HL-60 (cell line): ENCODE data around the gene ARL8A.
"Not testable (repeated sequence)": the region's sequence is repeated elsewhere in the genome, so short reads cannot be mapped to it uniquely, and the experiment has no call there.

Source experiments
- POLR2AphosphoS5 ChIP-seq: IDR thresholded peaks from 2 replicates; pipeline ENCODE4 v1.6.1; 2012; ENCODE audit warnings: low read depth
- TF ChIP-seq, protein P1 (sequence below): IDR thresholded peaks from one replicate; pipeline ENCODE4 v1.5.1; 2011; ENCODE audit warnings: low read length, control low read depth, inconsistent platforms; ENCODE audit not compliant: insufficient read depth
- TF ChIP-seq, protein P2 (sequence below): IDR thresholded peaks from 2 replicates; pipeline ENCODE4 v1.6.1; 2012; ENCODE audit warnings: low read depth; ENCODE audit not compliant: insufficient replicate concordance

DNA sequence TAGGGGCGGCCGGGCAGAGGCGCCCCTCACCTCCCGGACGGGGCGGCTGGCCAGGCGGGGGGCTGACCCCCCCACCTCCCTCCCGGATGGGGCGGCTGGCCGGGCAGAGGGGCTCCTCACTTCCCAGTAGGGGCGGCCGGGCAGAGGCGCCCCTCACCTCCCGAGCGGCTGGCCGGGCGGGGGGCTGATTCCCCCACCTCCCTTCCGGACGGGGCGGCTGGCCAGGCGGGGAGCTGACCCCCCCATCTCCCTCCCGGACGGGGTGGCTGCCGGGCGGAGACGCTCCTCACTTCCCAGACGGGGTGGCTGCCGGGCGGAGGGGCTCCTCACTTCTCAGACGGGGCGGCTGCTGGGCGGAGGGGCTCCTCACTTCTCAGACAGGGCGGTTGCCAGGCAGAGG lies 46.9 kb upstream of the ARL8A start:
- TF ChIP-seq, protein P1, sequence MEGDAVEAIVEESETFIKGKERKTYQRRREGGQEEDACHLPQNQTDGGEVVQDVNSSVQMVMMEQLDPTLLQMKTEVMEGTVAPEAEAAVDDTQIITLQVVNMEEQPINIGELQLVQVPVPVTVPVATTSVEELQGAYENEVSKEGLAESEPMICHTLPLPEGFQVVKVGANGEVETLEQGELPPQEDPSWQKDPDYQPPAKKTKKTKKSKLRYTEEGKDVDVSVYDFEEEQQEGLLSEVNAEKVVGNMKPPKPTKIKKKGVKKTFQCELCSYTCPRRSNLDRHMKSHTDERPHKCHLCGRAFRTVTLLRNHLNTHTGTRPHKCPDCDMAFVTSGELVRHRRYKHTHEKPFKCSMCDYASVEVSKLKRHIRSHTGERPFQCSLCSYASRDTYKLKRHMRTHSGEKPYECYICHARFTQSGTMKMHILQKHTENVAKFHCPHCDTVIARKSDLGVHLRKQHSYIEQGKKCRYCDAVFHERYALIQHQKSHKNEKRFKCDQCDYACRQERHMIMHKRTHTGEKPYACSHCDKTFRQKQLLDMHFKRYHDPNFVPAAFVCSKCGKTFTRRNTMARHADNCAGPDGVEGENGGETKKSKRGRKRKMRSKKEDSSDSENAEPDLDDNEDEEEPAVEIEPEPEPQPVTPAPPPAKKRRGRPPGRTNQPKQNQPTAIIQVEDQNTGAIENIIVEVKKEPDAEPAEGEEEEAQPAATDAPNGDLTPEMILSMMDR: not testable (repeated sequence)
- TF ChIP-seq POLR2AphosphoS5: not testable (repeated sequence)
- TF ChIP-seq, protein P2, sequence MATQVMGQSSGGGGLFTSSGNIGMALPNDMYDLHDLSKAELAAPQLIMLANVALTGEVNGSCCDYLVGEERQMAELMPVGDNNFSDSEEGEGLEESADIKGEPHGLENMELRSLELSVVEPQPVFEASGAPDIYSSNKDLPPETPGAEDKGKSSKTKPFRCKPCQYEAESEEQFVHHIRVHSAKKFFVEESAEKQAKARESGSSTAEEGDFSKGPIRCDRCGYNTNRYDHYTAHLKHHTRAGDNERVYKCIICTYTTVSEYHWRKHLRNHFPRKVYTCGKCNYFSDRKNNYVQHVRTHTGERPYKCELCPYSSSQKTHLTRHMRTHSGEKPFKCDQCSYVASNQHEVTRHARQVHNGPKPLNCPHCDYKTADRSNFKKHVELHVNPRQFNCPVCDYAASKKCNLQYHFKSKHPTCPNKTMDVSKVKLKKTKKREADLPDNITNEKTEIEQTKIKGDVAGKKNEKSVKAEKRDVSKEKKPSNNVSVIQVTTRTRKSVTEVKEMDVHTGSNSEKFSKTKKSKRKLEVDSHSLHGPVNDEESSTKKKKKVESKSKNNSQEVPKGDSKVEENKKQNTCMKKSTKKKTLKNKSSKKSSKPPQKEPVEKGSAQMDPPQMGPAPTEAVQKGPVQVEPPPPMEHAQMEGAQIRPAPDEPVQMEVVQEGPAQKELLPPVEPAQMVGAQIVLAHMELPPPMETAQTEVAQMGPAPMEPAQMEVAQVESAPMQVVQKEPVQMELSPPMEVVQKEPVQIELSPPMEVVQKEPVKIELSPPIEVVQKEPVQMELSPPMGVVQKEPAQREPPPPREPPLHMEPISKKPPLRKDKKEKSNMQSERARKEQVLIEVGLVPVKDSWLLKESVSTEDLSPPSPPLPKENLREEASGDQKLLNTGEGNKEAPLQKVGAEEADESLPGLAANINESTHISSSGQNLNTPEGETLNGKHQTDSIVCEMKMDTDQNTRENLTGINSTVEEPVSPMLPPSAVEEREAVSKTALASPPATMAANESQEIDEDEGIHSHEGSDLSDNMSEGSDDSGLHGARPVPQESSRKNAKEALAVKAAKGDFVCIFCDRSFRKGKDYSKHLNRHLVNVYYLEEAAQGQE: not testable (repeated sequence)
